Activated CD8-positive, alpha-beta memory T cell treated with anti-CD3 and anti-CD28 coated beads, Interleukin-2, amount 50 U/mL, for 1 hour (primary cell): ENCODE results near the gene CAMK2G.
"Not testable (repeated sequence)": the region's sequence is repeated elsewhere in the genome, so short reads cannot be mapped to it uniquely, and the experiment has no call there.

Experiments used
- DNase-seq: peaks from one replicate; pipeline ENCODE4 v3.0.0-alpha.2; 2020; ENCODE audit errors: extremely low read depth

The CAMK2G gene

DNA sequence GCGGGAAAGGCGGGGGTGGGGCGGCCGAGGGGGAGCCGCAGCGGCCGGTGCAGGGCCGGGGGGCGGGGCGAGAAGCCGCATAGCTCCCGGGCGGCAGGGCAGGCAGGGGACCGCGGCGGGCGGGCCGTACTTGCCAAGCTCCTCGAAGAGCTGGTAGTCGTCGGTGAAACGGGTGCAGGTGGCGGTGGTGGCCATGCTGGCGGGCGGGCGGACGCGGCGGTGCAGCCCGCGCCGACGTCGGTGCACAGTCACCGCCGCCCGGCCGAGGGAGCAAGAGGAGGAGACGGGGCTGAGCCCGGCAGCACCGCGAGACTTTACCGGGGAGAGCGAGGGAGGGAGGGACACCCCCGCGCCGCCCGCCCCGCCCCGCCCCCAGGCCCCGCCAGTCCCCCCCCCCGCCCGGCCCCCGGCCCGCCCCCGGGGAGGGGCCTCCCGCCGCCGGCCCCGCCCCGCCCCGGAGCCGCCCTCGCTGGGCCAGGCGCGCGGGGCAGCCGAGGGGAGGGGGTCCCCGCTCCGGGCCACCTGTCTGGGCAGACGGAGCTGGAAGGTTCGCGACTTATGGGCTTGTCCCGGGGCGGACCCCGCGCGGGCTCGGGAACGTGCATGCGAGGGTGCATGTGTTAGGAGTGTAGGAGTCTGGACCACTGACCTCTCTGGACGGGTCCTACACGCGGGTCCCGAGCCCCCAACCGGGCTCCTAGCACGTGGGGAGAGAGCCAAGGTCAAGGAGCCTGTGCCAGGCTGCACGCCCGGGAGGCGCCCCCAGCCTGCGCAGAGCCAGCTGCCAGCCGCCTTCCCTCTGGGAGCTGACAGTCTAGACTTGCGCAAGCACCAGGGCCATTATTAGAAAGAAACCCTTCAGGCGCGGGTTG lies at the start of gene CAMK2G:
Gene CAMK2G (minus strand): TSS at position 289 of the 872 bp plus-strand sequence. CDS start 94 bp downstream, at position 195.
- DNase-seq, result no peak

DNA sequence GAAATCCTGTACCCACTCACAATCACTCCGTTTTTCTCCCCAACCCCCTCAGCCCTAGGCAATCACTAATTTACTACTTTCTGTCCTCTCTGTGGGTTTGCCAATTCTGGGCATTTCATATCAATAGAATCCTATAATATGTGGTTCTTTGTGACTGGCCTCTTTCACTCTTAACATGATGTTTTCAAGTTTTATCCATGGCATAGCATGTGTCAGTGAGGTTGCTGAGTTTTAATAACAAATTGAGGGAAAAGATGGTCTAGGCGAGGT lies 48.4 kb upstream of the CAMK2G start:
- DNase-seq, result no peak

DNA sequence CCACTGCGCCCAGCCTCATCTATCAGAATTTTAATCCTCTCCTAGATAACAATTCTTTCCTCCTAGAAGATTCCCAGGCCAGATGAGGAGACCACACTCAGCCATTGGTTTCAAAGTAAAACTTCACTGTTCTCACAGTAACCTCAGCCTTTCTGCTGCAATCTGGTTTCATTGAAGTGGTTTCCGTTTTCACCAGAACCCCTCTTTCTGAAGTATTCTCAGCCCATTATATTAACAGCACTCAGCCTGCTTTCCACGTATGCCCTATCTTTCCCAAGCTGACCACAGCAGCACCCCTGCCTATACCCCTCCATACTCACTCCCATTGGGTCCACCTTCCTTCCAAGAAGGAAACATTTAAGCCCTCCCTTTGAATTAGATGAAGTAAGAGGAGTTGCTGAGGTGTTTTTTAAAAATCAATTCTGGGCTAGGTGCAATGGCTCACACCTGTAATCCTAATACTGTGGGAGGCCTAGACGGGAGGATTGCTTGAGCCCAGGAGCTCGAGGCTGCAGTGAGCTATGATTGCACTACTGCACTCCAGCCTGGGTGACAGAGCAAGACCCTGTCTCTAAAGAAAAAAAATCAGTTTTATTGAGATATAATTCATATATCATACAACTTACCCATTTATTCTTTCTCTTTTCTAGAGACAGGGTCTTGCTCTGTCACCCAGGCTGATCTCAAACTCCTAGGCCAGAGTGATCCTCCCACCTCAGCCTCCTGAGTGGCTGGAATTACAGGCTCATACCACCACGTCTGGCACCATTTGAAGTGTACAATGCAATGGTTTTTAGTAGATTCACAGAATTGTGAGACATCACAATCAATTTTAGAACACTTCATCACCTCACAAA lies 47.9 kb upstream of the CAMK2G start:
- DNase-seq, result no peak

DNA sequence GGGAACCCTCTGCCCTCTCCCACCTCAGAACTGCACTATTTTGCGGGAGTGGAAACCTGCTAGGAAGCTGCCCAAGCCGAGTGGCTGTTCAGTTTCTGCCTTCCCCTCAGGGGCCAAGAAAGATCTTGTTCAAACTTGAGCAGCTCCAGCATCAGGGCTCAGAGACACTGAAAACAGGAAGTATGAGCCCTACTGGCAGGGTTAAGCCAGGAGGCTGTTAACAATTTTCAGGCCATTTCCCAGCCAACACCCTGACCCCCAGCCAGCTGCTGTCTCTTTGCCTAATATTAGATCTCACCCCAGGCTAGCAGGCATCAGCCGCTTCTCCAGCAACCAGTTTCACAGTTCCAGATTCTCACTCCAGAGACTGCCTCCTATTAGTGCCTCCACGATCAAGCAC lies 45.7 kb upstream of the CAMK2G start:
- DNase-seq, result no peak

DNA sequence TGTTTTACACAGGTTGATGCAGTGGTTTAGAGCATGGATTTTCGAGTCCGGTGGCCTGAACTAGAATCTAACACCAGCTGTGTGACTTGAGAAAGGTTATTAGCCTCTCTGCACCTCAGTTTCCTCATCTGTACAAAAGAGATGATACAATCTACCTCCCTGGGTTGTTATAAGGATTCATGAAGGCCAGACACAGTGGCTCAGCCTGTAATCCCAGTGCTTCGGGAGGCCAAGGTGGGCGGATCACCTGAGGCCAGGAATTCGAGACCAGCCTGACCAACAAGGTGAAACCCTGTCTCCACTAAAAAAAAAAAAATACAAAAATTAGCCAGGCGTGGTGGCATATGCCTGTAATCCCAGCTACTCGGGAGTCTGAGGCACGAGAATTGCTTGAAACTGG lies 45.1 kb upstream of the CAMK2G start:
- DNase-seq, result not testable (repeated sequence)

DNA sequence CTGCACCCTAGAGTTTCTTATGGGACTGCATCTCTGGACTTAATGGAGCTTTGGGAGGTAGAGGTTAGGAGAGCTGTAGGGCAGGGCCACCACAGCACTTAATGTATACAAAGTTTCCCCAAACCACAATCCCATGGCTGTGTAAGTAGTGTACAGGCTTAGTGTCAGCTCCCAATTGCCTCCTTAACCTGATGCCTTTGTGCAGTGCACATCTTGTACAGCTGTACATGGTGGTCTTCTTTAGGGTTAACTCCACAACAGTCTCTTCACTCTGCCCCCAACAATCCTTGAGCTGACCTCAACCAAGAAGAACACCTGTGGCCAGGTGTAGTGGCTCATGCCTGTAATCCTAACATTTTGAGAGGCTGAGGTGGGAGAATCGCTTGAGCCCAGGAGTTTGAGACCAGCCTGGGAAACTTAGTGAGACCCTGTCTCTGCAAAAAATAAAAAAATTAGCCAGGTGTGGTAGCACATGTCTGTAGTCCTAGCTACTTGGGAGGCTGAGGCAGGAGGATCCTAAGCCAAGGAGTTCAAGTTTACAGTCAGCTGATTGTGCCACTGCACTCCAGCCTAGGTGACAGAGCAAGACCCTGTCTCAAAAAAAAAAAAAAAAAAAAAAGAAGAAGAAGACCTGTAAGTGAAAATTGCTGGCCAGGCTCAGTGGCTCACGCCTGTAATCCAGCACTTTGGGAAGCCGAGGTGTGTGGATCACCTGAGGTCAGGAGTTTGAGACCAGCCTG lies 43.4 kb upstream of the CAMK2G start:
- DNase-seq, result no peak

DNA sequence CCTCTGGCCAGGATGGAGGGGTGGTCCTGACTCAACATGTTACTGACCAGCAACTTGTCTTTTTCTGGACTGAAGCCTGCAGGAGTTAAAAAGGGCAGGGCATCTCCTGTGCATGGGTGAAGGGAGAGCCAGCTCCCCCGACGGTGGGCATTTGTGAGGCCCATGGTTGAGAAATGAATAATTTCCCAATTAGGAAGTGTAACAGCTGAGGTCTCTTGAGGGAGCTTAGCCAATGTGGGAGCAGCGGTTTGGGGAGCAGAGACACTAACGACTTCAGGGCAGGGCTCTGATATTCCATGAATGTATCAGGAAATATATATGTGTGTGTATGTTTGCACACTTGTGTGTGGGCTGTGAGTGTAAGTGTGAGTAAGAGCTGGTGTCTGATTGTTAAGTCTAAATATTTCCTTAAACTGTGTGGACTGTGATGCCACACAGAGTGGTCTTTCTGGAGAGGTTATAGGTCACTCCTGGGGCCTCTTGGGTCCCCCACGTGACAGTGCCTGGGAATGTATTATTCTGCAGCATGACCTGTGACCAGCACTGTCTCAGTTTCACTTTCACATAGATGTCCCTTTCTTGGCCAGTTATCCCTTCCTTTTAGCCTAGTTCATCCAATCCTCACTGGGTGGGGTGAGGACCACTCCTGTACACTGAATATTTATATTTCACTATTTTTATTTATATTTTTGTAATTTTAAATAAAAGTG lies 42.6 kb upstream of the CAMK2G start:
- DNase-seq, result no peak

DNA sequence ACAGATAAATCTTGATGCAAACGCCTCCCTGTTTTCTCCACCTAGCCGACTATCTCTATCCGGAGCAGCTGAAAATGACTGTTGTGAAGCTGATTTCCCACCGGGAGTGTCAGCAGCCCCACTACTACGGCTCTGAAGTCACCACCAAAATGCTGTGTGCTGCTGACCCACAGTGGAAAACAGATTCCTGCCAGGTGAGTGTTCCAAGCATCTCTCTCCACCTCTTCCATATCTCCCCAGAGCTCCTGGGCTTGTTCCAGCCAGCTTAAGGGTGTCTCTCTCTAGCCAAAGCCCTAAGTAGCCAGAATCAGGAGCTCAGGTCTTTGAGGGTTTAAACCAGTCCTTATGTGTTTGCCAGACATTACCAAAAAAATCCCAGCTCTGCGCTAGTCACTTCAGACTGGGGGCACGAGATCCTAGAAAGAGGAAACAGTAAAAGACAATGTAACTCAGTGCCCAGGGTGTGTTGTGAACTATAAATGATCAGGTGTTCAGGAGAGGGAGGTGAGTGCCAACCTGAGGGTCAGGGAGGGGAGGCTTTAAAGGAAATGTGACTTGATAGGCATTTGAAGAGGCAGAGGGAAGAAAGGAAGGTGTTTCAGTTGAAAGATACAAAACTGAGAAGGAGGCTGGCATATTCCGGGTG lies 41.0 kb upstream of the CAMK2G start:
- DNase-seq, result no peak

DNA sequence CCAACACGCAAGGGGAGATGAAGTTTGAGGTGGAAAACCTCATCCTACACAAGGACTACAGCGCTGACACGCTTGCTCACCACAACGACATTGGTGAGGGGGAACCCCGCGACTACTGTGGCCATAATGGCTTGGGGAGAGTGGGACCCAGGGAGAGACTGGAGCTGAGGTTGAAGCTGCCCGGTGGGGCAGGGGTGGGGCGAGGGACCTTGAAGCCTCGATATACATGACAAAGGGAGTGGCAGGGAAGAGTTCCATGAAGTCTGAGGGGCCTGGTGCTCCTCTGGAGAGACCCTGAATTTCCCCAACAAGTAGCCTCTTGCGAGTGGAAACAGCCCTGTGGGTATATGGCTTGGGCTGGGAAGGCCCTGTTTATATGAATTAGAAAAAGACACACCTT lies 39.7 kb upstream of the CAMK2G start:
- DNase-seq, result no peak

DNA sequence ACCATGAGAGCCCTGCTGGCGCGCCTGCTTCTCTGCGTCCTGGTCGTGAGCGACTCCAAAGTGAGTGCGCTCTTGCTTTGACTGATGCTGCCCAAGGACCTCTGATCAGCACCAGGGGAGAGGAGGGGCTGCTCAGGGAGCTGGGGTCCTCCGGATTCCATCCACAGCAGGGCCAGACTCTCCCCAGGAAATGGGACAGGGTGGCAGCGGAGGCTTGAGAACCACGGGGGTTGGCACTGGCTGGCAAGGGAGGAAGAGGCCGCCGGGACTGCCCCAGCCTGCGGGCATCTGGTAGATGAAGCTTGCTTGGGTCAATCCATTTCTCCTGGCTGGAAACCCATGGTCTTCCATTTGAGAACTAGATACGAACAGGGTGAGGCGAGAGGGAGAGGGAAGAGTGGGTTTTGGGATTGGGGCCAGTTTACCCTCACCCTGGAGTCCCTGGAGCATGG lies 37.2 kb upstream of the CAMK2G start:
- no peak for DNase-seq

DNA sequence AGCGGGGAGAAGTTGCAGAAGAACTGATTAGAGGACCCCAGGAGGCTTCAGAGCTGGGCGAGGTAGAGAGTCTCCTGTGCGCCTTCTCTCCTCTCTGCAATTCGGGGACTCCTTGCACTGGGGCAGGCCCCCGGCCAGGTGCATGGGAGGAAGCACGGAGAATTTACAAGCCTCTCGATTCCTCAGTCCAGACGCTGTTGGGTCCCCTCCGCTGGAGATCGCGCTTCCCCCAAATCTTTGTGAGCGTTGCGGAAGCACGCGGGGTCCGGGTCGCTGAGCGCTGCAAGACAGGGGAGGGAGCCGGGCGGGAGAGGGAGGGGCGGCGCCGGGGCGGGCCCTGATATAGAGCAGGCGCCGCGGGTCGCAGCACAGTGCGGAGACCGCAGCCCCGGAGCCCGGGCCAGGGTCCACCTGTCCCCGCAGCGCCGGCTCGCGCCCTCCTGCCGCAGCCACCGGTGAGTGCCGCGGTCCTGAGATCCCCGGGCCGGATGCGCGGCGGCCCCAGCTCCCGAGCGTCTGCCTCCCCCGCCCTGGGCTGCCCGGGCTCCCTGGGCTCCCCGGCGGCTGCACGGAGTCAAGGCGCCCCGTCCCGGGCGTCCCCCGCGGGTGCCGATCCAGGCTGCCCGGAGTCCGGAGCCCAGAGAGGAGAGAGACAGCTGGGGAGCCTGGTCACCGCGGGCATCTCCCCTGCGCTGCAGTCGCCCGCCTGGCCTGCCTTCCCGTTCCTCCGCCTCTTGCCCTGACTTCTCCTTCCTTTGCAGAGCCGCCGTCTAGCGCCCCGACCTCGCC lies 36.6 kb upstream of the CAMK2G start, which contains the start of gene PLAU:
Gene PLAU (plus strand): TSS at position 369 of the 789 bp plus-strand sequence. CDS start 424 bp downstream, outside the sequence.
- no peak for DNase-seq

DNA sequence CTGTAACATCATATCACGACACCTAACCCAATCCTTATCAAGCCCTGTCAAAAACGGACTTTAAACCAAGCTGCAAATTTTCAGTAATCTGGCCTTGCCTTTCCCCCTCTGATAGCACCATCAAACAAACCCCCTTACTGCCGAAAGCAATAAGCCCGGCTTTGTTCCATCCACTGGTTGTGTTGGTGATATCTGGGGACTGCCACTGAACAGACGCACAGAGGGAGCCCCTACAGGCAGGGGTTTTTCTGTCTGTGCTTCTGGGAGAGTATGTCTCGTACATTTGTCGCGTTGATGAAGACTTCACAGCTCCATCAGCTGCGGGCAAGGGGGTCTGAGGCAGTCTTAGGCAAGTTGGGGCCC lies 36.0 kb upstream of the CAMK2G start:
- DNase-seq, result no peak

DNA sequence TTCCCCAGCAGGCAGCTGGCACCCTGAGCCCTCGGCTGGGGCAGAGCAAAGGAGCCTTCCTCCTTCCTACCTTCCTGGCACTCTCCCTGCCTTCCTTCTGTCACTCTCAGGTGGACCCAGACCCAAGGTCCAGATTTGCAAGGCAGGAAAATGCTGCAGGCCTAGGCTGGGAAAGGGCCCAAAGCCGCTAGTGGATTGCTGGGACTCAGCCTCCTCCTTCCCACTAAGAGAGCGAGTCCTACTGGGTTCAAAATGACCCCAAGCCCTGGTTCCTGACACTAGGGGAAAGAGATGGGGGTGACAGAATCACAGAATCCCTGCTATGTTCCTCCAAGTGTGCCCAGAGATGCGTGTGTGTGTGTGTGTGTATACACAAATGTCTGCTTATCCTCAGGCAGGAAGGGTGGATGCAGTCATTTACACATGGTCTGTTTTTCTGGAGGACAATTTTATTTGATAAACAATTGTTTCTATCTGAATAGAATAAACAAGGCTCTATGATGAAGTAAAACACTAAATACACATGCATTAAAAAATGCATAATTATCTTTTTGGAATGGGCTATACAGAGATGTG lies 35.3 kb upstream of the CAMK2G start:
- DNase-seq, result no peak

DNA sequence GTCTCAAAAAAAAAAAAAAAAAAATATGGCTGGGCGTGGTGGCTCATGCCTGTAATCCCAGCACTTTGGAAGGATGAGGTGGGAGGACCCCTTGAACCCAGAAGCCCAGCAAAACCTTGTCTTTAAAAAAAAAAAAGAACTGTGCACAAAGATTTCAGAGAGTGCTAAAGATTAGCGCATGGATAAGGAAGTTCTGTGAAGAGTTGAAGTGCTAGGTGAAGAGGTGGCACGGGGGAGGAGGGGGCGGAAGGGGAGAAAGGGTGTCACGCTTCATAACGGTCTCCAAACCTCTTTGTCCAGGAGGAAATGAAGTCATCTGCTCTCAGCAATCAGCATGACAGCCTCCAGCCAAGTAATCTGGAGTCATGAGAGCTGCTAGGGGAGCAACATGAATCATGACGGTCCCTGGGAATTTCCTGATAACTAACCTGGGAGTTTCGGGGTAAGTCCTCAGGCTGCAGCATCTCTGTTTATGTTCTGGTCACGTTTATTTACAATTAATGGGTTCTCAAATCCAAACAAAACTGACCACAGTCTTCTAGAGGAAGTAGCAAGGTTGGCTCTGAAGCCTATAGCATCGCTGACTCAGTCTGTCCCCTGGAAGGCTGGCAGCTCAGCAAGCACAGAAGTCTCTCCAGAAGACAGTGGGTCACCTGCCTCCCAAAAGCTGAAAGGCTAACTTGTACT lies 34.6 kb upstream of the CAMK2G start:
- no peak for DNase-seq

DNA sequence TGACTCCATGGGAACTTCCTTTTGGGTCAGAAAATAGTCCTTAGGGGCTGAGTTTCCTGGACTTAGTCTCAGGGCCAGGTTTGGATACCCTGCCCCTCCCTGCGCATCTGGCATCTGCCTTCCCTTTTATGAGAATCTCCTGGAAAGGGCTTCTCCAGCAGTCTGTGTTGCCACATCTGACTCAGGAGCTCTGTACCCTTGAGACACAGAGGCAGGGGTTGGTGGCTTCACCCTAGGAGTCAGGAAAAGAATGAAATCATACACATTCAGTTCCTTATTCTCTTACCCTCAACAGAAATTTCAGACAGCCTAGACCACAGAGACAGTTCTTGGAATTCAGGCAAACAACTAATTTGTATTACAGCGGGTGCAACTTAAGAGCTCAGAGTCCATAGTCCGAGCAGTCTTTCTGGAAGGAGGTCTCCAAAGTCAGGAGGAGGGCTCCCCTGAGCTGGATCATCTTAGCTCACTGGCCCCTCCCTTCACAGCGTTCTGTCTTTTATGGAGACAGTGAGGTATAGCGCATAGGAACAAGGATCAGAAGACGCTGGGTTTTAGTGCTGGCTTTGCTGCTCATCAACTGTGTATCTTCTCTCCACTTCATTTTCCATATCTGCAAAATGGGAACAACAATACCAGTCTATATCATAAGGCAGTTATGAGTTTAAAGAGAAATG lies 33.6 kb upstream of the CAMK2G start:
- no peak for DNase-seq

DNA sequence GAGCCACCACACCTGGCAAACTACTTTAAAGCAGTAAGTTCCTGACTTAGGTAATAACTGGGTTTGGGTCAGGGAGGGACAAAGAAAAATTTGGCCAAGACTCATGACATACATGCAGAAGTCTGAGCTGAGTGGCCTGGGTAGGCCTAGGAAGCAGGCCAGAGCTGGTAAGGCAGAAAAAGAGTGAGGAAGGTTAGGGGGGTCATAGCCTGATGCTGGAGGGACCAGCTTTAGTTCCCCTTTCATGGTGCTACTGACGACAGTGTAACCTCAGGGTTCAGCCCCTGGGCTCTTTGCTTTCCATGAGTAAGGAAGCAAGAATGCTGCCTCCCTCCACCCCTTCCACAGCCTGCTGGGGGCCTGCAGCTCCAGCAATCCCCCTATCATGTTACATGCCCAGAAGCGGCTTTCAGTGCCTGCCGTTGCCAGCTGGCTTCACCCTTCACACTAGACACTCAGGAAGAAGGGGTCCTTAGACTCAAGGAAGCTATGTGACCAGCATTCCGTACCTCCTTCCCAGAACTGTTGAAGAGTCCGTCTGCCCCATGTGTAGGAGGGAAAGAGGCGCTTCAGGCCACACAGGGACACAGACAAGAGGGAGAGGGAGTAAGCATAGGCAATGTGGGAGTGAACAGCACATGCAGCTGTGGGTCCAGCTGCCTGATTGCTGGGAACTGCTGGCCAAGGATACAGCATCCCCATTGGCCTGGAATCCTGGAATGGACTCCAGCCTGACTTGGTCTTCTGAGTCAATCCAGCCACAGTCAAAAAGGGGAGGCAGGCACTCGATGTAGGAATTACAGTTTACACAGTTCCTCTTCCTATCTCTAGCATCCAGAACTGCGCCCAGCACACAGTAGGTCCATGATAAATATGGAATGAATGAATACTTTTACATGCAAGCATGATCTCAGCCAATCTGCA lies 32.4 kb upstream of the CAMK2G start:
- DNase-seq, result no peak

DNA sequence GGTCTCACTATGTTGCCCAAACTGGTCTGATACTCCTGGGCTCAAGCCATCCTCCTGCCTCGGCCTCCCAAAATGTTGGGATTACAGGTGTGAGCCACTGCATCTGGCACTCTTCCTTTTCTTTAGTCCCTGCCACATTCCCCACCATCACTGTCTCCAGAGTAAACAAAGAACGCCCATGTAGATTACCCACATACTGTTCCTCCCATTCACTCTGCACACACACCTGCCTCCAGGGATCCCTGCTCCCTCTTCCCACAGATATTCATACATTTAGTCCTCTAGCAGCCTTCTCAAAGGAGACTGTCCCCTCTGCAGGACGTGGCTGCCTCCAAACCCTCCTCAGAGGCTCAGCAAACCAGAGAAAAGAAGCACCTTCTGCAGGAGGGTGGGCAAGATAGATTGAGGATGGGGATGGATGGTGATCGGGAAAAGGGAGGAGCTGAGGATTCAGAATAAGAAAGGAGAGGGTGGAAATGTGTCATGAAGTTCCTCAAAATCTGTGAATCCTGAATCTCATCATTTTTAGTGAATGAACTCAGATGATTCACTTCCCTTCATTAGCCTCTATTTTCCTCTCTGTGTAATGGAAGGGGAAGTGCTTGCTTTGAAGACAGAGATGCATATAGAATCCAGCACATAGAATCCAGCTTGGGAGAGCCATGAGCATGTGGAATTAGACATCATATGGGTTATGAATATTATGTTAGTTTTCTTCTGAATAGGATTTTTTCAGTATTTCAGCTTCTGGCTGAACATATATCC lies 31.1 kb upstream of the CAMK2G start:
- no peak for DNase-seq
